ENCODE results near the gene PKP3.
A peak's percentile ranks its signal among the peaks of the same experiment; 100 is the strongest.

Gene PKP3

DNA sequence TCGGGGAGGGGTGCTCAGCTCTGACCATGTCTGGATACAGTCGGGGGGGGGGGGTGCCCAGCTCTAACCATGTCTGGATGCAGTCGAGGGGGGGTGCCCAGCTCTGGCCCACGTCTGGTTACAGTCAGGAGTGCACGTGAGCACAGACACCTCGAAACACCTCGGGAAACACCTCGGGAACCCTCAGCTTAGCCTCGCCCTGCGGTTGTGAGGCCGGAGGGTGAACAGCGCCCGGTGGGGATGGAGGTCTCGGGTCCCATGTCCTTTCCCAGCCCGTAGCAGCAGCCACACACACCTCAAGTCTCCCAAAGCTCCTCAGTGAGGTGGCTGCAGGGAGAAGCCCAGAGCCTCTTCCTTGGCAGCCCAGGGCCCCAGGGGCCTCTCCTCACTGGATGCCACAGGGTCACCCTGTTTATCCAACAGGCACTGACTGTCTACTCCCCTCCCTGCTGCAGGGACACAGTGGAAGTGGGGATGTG lies 18.7 kb downstream of the PKP3 start:
- ATAC-seq (ENCODE audit: low read depth), result no peak
- Histone ChIP-seq H3K4me1 (ENCODE audit: insufficient read depth, poor library complexity, severe bottlenecking) (peaks cover 14% of the 10 kb centered on the region), H3K4me3 (ENCODE audit: severe bottlenecking) (no peak overlapping the region), H3K36me3 (ENCODE audit: low read depth) (no peaks in the 10 kb centered on the region), H3K9me3 (ENCODE audit: severe bottlenecking) (no peaks in the 10 kb centered on the region), H3K27me3 (ENCODE audit: insufficient read depth, poor library complexity, severe bottlenecking) (no peaks in the 10 kb centered on the region), H3K27ac (ENCODE audit: poor library complexity, severe bottlenecking) (no peak overlapping the region)
- TF ChIP-seq, protein P1, sequence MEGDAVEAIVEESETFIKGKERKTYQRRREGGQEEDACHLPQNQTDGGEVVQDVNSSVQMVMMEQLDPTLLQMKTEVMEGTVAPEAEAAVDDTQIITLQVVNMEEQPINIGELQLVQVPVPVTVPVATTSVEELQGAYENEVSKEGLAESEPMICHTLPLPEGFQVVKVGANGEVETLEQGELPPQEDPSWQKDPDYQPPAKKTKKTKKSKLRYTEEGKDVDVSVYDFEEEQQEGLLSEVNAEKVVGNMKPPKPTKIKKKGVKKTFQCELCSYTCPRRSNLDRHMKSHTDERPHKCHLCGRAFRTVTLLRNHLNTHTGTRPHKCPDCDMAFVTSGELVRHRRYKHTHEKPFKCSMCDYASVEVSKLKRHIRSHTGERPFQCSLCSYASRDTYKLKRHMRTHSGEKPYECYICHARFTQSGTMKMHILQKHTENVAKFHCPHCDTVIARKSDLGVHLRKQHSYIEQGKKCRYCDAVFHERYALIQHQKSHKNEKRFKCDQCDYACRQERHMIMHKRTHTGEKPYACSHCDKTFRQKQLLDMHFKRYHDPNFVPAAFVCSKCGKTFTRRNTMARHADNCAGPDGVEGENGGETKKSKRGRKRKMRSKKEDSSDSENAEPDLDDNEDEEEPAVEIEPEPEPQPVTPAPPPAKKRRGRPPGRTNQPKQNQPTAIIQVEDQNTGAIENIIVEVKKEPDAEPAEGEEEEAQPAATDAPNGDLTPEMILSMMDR (IDR thresholded peaks at IDR 0.05; ENCODE audit: poor library complexity, severe bottlenecking), result no peak
- no peak for DNase-seq (ENCODE audit: low spot score)

DNA sequence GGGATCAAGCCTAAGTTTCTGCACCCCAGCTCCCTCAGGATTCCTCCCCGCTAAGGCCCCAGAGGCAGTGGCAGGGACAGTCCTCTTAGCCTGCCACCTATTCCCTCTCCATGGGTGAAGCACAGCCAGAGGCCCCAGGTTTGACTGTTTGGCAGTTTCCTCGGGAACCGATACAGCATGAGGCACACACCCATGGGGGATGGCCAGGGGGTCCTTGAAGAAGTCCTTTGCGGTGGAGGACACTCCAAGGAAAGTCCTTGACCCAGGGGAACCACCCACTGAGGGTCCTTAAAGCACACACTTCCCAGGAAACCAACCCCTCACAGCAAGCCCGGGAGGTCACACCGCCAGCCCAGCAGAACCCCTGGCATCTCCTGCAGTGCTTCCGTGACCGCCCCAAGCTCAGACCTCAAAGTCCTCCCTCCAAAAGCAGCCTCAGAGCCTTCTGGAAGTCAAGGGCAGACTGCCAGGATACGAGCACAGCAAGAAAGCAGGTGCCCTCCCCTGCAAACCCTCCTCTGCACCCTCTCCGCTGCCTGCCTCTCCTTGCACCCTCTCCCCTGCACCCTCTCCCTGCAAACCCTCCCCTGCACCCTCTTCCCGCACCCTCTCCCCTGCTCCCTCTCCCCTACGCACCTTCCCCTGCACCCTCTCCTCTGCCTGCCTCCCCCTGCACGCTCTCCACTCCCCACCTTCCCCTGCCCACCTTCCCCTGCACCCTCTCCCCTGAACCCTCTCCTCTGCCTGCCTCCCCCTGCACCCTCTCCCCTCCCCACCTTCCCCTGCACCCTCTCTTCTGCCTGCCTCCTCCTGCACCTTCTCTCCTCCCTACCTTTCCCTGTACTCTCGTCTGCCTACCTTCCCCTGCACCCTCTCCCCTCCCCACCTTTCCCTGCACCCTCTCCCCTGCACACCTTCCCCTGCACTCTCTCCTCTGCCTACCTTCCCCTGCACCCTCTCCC lies 19.4 kb downstream of the PKP3 start:
- ATAC-seq (ENCODE audit: low read depth), result no peak
- H3K36me3 ChIP-seq (ENCODE audit: low read depth), result no peaks in the 10 kb centered on the region
- TF ChIP-seq, protein P1 (IDR thresholded peaks at IDR 0.05; ENCODE audit: poor library complexity, severe bottlenecking), result no peak
- H3K4me3 ChIP-seq (ENCODE audit: severe bottlenecking), result no peak overlapping the region
- no peaks in the 10 kb centered on the region for H3K9me3 ChIP-seq (ENCODE audit: severe bottlenecking)
- no peaks in the 10 kb centered on the region for H3K27me3 ChIP-seq (ENCODE audit: insufficient read depth, poor library complexity, severe bottlenecking)
- no peak for DNase-seq (ENCODE audit: low spot score)
- peaks cover 14% of the 10 kb centered on the region for H3K4me1 ChIP-seq (ENCODE audit: insufficient read depth, poor library complexity, severe bottlenecking)
- H3K27ac ChIP-seq (ENCODE audit: poor library complexity, severe bottlenecking), result no peak overlapping the region

DNA sequence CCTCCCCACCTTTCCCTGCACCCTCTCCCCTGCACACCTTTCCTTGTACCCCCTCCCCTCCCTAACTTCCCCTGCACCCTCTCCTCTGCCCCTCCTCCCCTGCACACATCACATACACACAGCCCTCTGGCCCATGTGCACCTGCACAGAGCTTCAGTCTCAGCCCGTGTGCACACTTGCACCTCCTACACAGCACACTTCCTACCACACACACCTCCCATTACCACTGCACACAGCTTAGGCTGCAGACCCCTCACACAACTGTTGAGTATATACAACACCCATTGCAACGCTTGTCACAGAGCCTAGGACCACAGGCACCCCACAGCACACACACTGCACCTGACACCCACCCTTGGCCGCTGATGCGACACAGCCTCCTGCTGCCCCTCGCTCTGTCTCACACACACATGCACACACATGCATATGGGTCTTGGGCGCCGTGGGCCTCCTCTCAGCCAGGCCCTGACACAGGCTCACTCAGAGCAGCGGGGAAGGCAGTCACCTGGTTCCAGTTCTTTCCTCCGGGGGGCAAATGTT lies 20.4 kb downstream of the PKP3 start:
- H3K36me3 ChIP-seq (ENCODE audit: low read depth), result no peaks in the 10 kb centered on the region
- ATAC-seq (ENCODE audit: low read depth), result no peak; the same call in 2 of the 3 replicates
- H3K9me3 ChIP-seq (ENCODE audit: severe bottlenecking), result no peaks in the 10 kb centered on the region
- no peaks in the 10 kb centered on the region for H3K27me3 ChIP-seq (ENCODE audit: insufficient read depth, poor library complexity, severe bottlenecking)
- no peak for DNase-seq (ENCODE audit: low spot score)
- no peak overlapping the region for H3K4me3 ChIP-seq (ENCODE audit: severe bottlenecking)
- H3K4me1 ChIP-seq (ENCODE audit: insufficient read depth, poor library complexity, severe bottlenecking), result peaks cover 14% of the 10 kb centered on the region
- TF ChIP-seq, protein P1 (IDR thresholded peaks at IDR 0.05; ENCODE audit: poor library complexity, severe bottlenecking), result no peak
- peak overlapping the region; percentile 61 for H3K27ac ChIP-seq (ENCODE audit: poor library complexity, severe bottlenecking)

DNA sequence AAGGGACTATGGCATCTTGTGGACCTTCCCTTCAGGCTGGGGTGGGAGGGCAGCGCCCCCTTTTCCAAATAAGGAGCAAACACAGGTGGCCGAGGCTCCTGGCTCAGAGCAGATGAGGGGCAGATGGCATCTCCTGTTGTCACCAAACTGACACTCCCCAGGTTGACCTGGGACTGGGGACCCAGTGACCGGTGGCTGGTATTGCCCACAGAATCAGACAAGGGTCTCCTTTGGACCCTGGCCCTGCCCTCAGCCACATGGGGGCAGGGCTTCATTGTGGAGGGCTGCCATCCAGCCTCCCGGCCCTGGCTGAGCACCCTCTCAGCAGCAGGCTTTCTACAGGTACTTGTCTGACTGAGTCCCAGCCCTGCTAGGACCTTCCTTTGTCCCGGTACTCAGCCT lies 21.6 kb downstream of the PKP3 start:
- no peaks in the 10 kb centered on the region for H3K27me3 ChIP-seq (ENCODE audit: insufficient read depth, poor library complexity, severe bottlenecking)
- H3K4me3 ChIP-seq (ENCODE audit: severe bottlenecking), result peak overlapping the region; percentile 53
- peak overlapping the region; percentile 61 for H3K27ac ChIP-seq (ENCODE audit: poor library complexity, severe bottlenecking)
- DNase-seq (ENCODE audit: low spot score) (no peak), ATAC-seq (ENCODE audit: low read depth) (no peak)
- H3K9me3 ChIP-seq (ENCODE audit: severe bottlenecking), result no peaks in the 10 kb centered on the region
- peaks cover 14% of the 10 kb centered on the region for H3K4me1 ChIP-seq (ENCODE audit: insufficient read depth, poor library complexity, severe bottlenecking)
- no peaks in the 10 kb centered on the region for H3K36me3 ChIP-seq (ENCODE audit: low read depth)
- TF ChIP-seq, protein P1 (IDR thresholded peaks at IDR 0.05; ENCODE audit: poor library complexity, severe bottlenecking), result no peak

All from RWPE2 (cell line).